ENCODE results near the gene GTPBP3. TPM values are rescaled to one million over a fixed set of nuclear protein-coding genes. Genes with fewer than 3 reads are reported as not detected.

The GTPBP3 gene
- total and polyA plus RNA-seq, 2 of the 8 experiments (the other 6 are each of a cell fraction or from before 2014, with no cell fraction given): 30.4 to 56.0 TPM

- TF ChIP-seq, protein P1, sequence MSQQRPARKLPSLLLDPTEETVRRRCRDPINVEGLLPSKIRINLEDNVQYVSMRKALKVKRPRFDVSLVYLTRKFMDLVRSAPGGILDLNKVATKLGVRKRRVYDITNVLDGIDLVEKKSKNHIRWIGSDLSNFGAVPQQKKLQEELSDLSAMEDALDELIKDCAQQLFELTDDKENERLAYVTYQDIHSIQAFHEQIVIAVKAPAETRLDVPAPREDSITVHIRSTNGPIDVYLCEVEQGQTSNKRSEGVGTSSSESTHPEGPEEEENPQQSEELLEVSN (IDR thresholded peaks at IDR 0.05): no peak
- TF ChIP-seq TAF1 (IDR thresholded peaks at IDR 0.05; ENCODE audit: low read depth, low read length): no peak
- no peak for TF ChIP-seq SIX5 (IDR thresholded peaks at IDR 0.05; ENCODE audit: low read depth, low read length)
- TF ChIP-seq CTBP2 (IDR thresholded peaks at IDR 0.05; ENCODE audit: borderline replicate concordance, insufficient read depth, insufficient read length, low read length): no peak
- TF ChIP-seq RFX5 (IDR thresholded peaks at IDR 0.05; ENCODE audit: borderline replicate concordance, low read depth, low read length): no peak
- no peak for TF ChIP-seq CHD2 (IDR thresholded peaks at IDR 0.05; ENCODE audit: low read length)
- TF ChIP-seq MAX (IDR thresholded peaks at IDR 0.05): no peak
These were observed 13.4 kb upstream of the GTPBP3 start (continued) for GRCh38 chr19:17323964-17324332.
